Measurements from ENCODE around the gene PRM1. TPM values are rescaled to one million over a fixed set of nuclear protein-coding genes. Genes with fewer than 3 reads are reported as not detected.

PRM1 gene
- total RNA-seq, 1 experiment from 2014 or later: not detected

DNA sequence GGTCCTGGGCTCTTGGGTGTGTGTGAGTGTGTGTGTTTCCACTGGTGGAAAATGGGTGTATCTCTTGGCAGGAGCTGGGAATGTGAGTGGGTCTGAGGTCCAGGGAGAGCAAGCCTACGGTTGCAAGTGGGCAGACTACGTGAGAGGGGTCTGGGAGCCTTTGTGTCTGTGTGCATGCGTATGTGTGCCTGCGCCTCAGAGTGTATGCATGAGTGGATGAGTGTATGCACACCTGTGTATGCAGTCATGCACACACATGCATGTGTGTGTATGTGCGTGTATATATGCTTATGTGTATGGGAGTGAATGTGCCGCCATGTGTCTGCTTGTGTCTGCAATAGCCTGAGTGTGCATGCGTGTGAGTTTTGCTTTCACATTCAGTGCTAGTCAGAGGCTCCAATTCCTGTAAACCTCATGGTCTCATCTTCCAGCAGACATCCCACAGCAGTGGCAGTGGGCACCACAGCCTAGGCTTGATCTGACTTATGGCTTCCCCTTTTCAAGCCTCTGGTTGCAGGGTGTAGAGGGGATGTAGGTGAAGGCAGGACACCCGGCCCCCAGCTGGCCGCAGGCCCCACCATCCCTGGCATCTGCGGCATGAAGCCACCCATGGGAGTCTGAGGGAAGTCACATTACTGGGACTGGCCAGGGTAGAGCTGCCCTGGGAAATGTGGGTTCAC lies 44.4 kb upstream of the PRM1 start:
- TF ChIP-seq CTCF (IDR thresholded peaks at IDR 0.05; ENCODE audit: unreplicated experiment): no peak
- Mint-ChIP-seq H3K4me1 (ENCODE audit: low read depth, unreplicated experiment) (peaks cover 15% of the 10 kb centered on the region), H3K27ac (ENCODE audit: unreplicated experiment) (no peak overlapping the region), H3K9me3 (ENCODE audit: low read depth, unreplicated experiment) (no peaks in the 10 kb centered on the region), H3K36me3 (ENCODE audit: insufficient read depth, unreplicated experiment) (peaks cover 5% of the 10 kb centered on the region), H3K4me3 (ENCODE audit: low read depth, unreplicated experiment) (no peak overlapping the region), H3K27me3 (ENCODE audit: unreplicated experiment) (no peaks in the 10 kb centered on the region)
- DNase-seq: no peak
- CTCF ChIA-PET: interaction anchor here (0.6 kb wide), 1 partner anchor 587 kb away, joined by 3 read pairs; no protein-coding TSS in a partner anchor
- intact Hi-C loops (cut with micrococcal nuclease; ENCODE audit: unreplicated experiment): no loop called here
- BruUV-seq (replicated peaks): no TSS peak

GRCh38 chr16:11323551-11324336 lies 42.6 kb upstream of the PRM1 start:
- Mint-ChIP-seq H3K4me3 (ENCODE audit: low read depth, unreplicated experiment) (no peak overlapping the region), H3K4me1 (ENCODE audit: low read depth, unreplicated experiment) (peaks cover 9% of the 10 kb centered on the region), H3K36me3 (ENCODE audit: insufficient read depth, unreplicated experiment) (peaks cover 4% of the 10 kb centered on the region), H3K27ac (ENCODE audit: unreplicated experiment) (no peak overlapping the region), H3K9me3 (ENCODE audit: low read depth, unreplicated experiment) (no peaks in the 10 kb centered on the region), H3K27me3 (ENCODE audit: unreplicated experiment) (no peaks in the 10 kb centered on the region)
- CTCF ChIA-PET: no interaction called here
- TF ChIP-seq CTCF (IDR thresholded peaks at IDR 0.05; ENCODE audit: unreplicated experiment): no peak
- intact Hi-C loops (cut with micrococcal nuclease; ENCODE audit: unreplicated experiment): no loop called here
- BruUV-seq (replicated peaks): no TSS peak
- no peak for DNase-seq

- no peak for TF ChIP-seq CTCF (IDR thresholded peaks at IDR 0.05; ENCODE audit: unreplicated experiment)
- CTCF ChIA-PET: no interaction called here
- H3K9me3 Mint-ChIP-seq (ENCODE audit: low read depth, unreplicated experiment): no peaks in the 10 kb centered on the region
- H3K4me1 Mint-ChIP-seq (ENCODE audit: low read depth, unreplicated experiment): peaks cover under 1% of the 10 kb centered on the region
- no peak for DNase-seq
- no peaks in the 10 kb centered on the region for H3K36me3 Mint-ChIP-seq (ENCODE audit: insufficient read depth, unreplicated experiment)
- no peak overlapping the region for H3K27ac Mint-ChIP-seq (ENCODE audit: unreplicated experiment)
- intact Hi-C loops (cut with micrococcal nuclease; ENCODE audit: unreplicated experiment): no loop called here
- no peaks in the 10 kb centered on the region for H3K27me3 Mint-ChIP-seq (ENCODE audit: unreplicated experiment)
- no peak overlapping the region for H3K4me3 Mint-ChIP-seq (ENCODE audit: low read depth, unreplicated experiment)
- no TSS peak for BruUV-seq (replicated peaks)
These were observed 41.7 kb upstream of the PRM1 start for GRCh38 chr16:11322823-11323222.

GRCh38 chr16:11321662-11322061 lies 40.5 kb upstream of the PRM1 start:
- Mint-ChIP-seq H3K4me1 (ENCODE audit: low read depth, unreplicated experiment) (no peaks in the 10 kb centered on the region), H3K27me3 (ENCODE audit: unreplicated experiment) (no peaks in the 10 kb centered on the region), H3K9me3 (ENCODE audit: low read depth, unreplicated experiment) (no peaks in the 10 kb centered on the region), H3K36me3 (ENCODE audit: insufficient read depth, unreplicated experiment) (no peaks in the 10 kb centered on the region), H3K27ac (ENCODE audit: unreplicated experiment) (no peak overlapping the region), H3K4me3 (ENCODE audit: low read depth, unreplicated experiment) (no peak overlapping the region)
- CTCF ChIA-PET: no interaction called here
- BruUV-seq (replicated peaks): no TSS peak
- intact Hi-C loops (cut with micrococcal nuclease; ENCODE audit: unreplicated experiment): no loop called here
- no peak for DNase-seq
- TF ChIP-seq CTCF (IDR thresholded peaks at IDR 0.05; ENCODE audit: unreplicated experiment): no peak
